RWPE1 (cell line): ENCODE data around the gene CELF4.

Experiments
- CTCF ChIA-PET: fragments of 350-600 bp; sonication (Branson Sonifier 250); formaldehyde crosslinking; extraction: SDS; loops from one replicate; lab custom pipeline; 2021; lab: Yijun Ruan, JAX
- POLR2A ChIA-PET: fragments of 400-600 bp; formaldehyde crosslinking; extraction: SDS; loops from one replicate; lab custom pipeline; 2020; ENCODE audit warnings: antibody characterized with exemption; ENCODE audit not compliant: low non-redundant PET; lab: Yijun Ruan, JAX
- DNase-seq: peaks from one replicate; pipeline ENCODE4 v3.0.0; 2012; ENCODE audit warnings: low spot score
- H3K27ac ChIP-seq: fragments of 450-650 bp; 2 replicates; pipeline ENCODE4 v1.5.1; 2017
- TF ChIP-seq, protein P1 (sequence below): fragments of 450-650 bp; conservative IDR thresholded peaks from 2 replicates; pipeline ENCODE4 v1.5.1; 2017; ENCODE audit warnings: low read depth, mild to moderate bottlenecking

Gene CELF4

GRCh38 chr18:37507239-37507638 lies 58.4 kb downstream of the CELF4 start:
- no peak overlapping the region for H3K27ac ChIP-seq
- ChIA-PET POLR2A (no interaction called here), CTCF (no interaction called here)
- TF ChIP-seq, protein P1, sequence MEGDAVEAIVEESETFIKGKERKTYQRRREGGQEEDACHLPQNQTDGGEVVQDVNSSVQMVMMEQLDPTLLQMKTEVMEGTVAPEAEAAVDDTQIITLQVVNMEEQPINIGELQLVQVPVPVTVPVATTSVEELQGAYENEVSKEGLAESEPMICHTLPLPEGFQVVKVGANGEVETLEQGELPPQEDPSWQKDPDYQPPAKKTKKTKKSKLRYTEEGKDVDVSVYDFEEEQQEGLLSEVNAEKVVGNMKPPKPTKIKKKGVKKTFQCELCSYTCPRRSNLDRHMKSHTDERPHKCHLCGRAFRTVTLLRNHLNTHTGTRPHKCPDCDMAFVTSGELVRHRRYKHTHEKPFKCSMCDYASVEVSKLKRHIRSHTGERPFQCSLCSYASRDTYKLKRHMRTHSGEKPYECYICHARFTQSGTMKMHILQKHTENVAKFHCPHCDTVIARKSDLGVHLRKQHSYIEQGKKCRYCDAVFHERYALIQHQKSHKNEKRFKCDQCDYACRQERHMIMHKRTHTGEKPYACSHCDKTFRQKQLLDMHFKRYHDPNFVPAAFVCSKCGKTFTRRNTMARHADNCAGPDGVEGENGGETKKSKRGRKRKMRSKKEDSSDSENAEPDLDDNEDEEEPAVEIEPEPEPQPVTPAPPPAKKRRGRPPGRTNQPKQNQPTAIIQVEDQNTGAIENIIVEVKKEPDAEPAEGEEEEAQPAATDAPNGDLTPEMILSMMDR, result no peak
- no peak for DNase-seq

DNA sequence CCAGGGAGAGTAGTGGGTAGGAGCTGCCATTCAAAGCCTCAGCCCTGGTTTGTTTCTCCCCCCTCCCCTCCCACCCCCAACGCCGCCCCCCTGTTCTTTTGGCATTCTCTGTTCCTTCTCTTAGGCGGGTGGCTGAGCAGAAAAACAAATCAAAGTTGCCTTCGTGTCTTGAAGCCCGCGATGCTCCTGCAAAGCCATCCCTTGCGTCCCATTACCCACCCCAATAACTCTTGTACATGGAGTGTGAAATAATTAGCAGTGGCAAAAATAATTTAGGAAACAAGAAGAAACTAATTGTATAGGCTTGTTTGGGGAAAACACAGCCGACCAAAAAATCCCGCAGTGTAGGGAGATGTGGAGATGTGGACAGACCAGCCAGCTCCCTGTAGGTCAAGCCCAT lies 59.6 kb downstream of the CELF4 start:
- POLR2A ChIA-PET, result no interaction called here
- H3K27ac ChIP-seq, result no peak overlapping the region
- TF ChIP-seq, protein P1, result no peak
- DNase-seq, result no peak
- CTCF ChIA-PET, result no interaction called here

DNA sequence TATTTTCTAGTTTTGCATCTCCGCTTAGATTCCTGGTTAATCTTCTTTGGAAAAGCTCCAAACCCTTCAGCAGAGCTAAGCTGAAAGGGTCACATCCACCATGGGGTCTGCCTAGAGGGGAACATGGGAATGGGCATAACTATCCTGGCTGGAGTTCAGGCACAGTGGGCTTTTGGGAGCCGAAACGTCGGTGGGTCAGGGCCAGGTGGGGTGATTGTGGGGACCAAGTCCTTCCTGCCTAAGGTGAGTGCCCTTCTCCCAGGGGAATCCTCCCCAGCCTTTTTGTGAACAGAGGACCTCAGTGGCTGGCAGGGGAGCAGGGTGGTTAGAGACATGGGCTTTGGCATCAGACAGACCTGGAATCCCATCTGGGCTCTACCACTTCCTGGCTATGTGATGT lies 60.3 kb downstream of the CELF4 start:
- ChIA-PET POLR2A (no interaction called here), CTCF (no interaction called here)
- DNase-seq, result no peak
- TF ChIP-seq, protein P1, result no peak
- H3K27ac ChIP-seq, result no peak overlapping the region

GRCh38 chr18:37502601-37503000 lies 63.0 kb downstream of the CELF4 start:
- CTCF ChIA-PET, result no interaction called here
- TF ChIP-seq, protein P1, result no peak
- DNase-seq, result no peak
- POLR2A ChIA-PET, result no interaction called here
- no peak overlapping the region for H3K27ac ChIP-seq

- POLR2A ChIA-PET, result no interaction called here
Measured at GRCh38 chr18:37502036-37502435, 63.6 kb downstream of the CELF4 start.

DNA sequence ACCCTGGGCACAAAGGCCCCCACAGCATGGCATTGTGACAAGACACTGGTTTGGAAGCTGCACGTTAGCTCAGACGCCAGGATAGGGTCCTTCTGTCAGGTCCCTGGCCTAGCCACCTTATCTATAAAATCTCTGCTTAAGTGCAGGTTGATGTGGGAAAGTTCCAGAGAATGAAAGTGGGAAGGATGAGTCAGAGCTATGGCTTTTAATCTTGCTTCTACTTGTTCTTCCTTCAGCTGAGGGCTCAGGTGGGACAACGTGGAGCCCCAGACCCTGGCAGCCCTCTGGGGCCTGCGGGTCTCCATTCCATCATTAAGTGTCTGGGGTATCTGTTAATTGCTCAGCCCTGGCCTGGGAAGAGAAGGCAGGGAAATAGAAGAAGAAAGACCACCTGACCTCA lies 64.5 kb downstream of the CELF4 start:
- ChIA-PET CTCF (no interaction called here), POLR2A (no interaction called here)
- TF ChIP-seq, protein P1, result no peak
- no peak overlapping the region for H3K27ac ChIP-seq
- no peak for DNase-seq

More at GRCh38 chr18:37502036-37502435, 63.6 kb downstream of the CELF4 start:
- TF ChIP-seq, protein P1, result no peak
- no peak for DNase-seq
- CTCF ChIA-PET, result no interaction called here
- no peak overlapping the region for H3K27ac ChIP-seq

GRCh38 chr18:37499913-37500312 lies 65.7 kb downstream of the CELF4 start:
- DNase-seq, result no peak
- CTCF ChIA-PET, result interaction anchor here (0.5 kb wide), 1 partner anchor 84 kb away, joined by 5 read pairs; no protein-coding TSS in a partner anchor
- no peak overlapping the region for H3K27ac ChIP-seq
- TF ChIP-seq, protein P1, result no peak
- POLR2A ChIA-PET, result no interaction called here
